ENCODE measurements around the gene CA10.

GRCh38 chr17:51725185-51725584 lies 433.3 kb downstream of the CA10 start:
- TF ChIP-seq CTCF (IDR thresholded peaks at IDR 0.05; ENCODE audit: borderline replicate concordance, extremely low read depth, low read length, poor library complexity, severe bottlenecking) = no peak
- TF ChIP-seq EZH2 (IDR thresholded peaks at IDR 0.05; ENCODE audit: borderline replicate concordance, low read depth, low read length, severe bottlenecking) = no peak

Measured in DND-41 (cell line).